PFSK-1 (cell line): ENCODE data around the gene HACL1.

Experiments
- FOXP2 ChIP-seq: optimal IDR thresholded peaks from 2 replicates; pipeline ENCODE3; 2011; ENCODE audit warnings: borderline replicate concordance, control low read depth, inconsistent platforms; ENCODE audit not compliant: insufficient read depth; ENCODE audit errors: extremely low read length, extremely low read depth
- POLR2AphosphoS5 ChIP-seq: IDR thresholded peaks from 2 replicates; pipeline ENCODE4 v1.6.1; 2012; ENCODE audit warnings: low read depth, mild to moderate bottlenecking, control low read depth, low read length, moderate library complexity
- REST ChIP-seq, 2 experiments: IDR thresholded peaks; 2 replicates each; pipeline versions ENCODE4 v1.6.1 to v1.8.0; 2011 to 2012; ENCODE audit warnings: low read depth in 2 of 2, low read length in 2 of 2, control low read depth in 1 of 2, inconsistent platforms in 1 of 2, mild to moderate bottlenecking in 1 of 2, moderate library complexity in 1 of 2; ENCODE audit not compliant: insufficient read depth in 1 of 2
- SIN3A ChIP-seq: IDR thresholded peaks from 2 replicates; pipeline ENCODE4 v1.6.1; 2012; ENCODE audit warnings: mild to moderate bottlenecking, low read length, moderate library complexity, borderline replicate concordance; ENCODE audit not compliant: insufficient read depth
- TAF1 ChIP-seq: IDR thresholded peaks from 2 replicates; pipeline ENCODE4 v1.6.1; 2012; ENCODE audit warnings: low read length, control low read depth, borderline replicate concordance; ENCODE audit not compliant: insufficient read depth

Gene HACL1

GRCh38 chr3:15606434-15606891 is 5.1 kb upstream of the HACL1 start:
- TF ChIP-seq POLR2AphosphoS5 = no peak
- no peak for TF ChIP-seq SIN3A
- no peak for TF ChIP-seq FOXP2
- no peak for TF ChIP-seq REST (IDR thresholded peaks at IDR 0.05; ENCODE audit: insufficient read depth in 1 of 2, low read depth in 2 of 2, low read length in 2 of 2)
- no peak for TF ChIP-seq TAF1

- no peak for TF ChIP-seq POLR2AphosphoS5
- no peak for TF ChIP-seq SIN3A
- no peak for TF ChIP-seq TAF1
- no peak for TF ChIP-seq REST (IDR thresholded peaks at IDR 0.05; ENCODE audit: insufficient read depth in 1 of 2, low read depth in 2 of 2, low read length in 2 of 2)
- no peak for TF ChIP-seq FOXP2
Measured at GRCh38 chr3:15602146-15602536, 772 bp upstream of the HACL1 start.

DNA sequence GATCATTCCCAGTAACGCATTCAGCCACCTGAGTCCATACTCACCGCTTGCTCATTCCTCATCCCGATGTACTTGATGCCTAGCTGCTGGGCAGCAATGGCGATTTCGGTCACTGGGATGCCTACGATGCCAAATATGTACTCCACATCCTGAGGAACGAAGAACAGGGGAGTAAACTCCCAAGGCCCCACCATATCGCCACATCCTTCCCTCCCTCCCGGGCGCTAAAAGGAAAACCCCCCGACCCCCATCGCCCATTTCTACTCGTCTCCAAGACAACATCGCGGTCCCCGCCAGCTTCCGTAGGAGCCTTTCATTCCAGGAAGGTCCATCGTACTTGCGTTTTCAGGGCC is 347 bp downstream of the HACL1 start:
- no peak for TF ChIP-seq POLR2AphosphoS5
- no peak for TF ChIP-seq REST (IDR thresholded peaks at IDR 0.05; ENCODE audit: insufficient read depth in 1 of 2, low read depth in 2 of 2, low read length in 2 of 2)
- TF ChIP-seq FOXP2 = no peak
- no peak for TF ChIP-seq TAF1
- no peak for TF ChIP-seq SIN3A

DNA sequence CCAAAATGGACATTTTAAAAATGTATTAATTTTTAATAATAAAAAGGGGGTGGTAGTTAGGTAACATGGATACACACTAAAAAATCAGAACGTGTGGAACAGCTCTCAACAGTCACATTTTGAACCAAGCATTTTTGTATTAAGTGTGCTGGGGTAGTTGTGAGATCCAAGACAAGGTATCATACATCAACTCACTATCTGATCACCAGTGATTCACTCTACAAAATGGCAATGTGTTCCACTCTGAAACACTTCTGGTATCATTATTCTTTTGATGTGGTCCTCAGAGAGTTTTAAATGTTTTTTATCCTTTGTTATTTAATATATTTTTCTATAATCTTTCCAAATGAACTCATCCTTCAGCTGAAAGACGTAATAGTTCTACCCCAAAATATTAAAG is 5.4 kb downstream of the HACL1 start:
- TF ChIP-seq FOXP2 (no peak), REST (IDR thresholded peaks at IDR 0.05; ENCODE audit: insufficient read depth in 1 of 2, low read depth in 2 of 2, low read length in 2 of 2) (no peak), TAF1 (no peak), SIN3A (no peak), POLR2AphosphoS5 (no peak)

DNA sequence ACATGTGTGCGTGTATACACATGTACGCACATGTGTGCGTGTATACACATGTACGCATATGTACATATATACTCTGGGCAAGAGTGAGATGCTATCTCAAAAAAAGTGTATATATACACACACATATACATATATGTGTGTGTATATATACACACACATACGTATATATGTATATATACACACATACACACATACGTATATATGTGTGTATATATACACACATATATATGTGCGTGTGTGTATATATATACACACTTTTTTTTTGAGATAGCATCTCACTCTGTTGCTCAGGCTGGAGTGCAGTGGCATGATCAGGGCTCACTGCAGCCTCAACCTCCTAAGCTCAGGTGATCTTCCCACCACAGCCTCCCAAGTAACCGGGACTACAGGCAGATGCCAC is 8.4 kb downstream of the HACL1 start:
- no peak for TF ChIP-seq REST (IDR thresholded peaks at IDR 0.05; ENCODE audit: insufficient read depth in 1 of 2, low read depth in 2 of 2, low read length in 2 of 2)
- no peak for TF ChIP-seq TAF1
- no peak for TF ChIP-seq FOXP2
